ENCODE results near the gene PDE6G. TPM values are rescaled to one million over a fixed set of nuclear protein-coding genes. Genes with fewer than 3 reads are reported as not detected.

PDE6G gene
- total RNA-seq, 4 donors from 2014 or later, result 0.98 TPM; not detected in 3

GRCh38 chr17:81647640-81648012, 8.7 kb downstream of the PDE6G start:
- Histone ChIP-seq H3K4me3 (no peak overlapping the region), H3K4me1 (peaks cover 0 to 8% (median 3%) of the 10 kb centered on the region in 4 donors), H3K27me3 (peaks cover 0 to 60% (median 25%) of the 10 kb centered on the region in 4 donors), H3K9me3 (peaks cover 0 to 7% (median 5%) of the 10 kb centered on the region in 4 donors), H3K27ac (replicated peaks in 1 of 4) (no peak overlapping the region), H3K36me3 (no peaks in the 10 kb centered on the region)
- TF ChIP-seq POLR2A (IDR thresholded peaks at IDR 0.05; ENCODE audit: low read depth) (no peak), POLR2AphosphoS5 (IDR thresholded peaks at IDR 0.05) (no peak), EP300 (IDR thresholded peaks at IDR 0.05) (no peak)
- TF ChIP-seq, protein P1, sequence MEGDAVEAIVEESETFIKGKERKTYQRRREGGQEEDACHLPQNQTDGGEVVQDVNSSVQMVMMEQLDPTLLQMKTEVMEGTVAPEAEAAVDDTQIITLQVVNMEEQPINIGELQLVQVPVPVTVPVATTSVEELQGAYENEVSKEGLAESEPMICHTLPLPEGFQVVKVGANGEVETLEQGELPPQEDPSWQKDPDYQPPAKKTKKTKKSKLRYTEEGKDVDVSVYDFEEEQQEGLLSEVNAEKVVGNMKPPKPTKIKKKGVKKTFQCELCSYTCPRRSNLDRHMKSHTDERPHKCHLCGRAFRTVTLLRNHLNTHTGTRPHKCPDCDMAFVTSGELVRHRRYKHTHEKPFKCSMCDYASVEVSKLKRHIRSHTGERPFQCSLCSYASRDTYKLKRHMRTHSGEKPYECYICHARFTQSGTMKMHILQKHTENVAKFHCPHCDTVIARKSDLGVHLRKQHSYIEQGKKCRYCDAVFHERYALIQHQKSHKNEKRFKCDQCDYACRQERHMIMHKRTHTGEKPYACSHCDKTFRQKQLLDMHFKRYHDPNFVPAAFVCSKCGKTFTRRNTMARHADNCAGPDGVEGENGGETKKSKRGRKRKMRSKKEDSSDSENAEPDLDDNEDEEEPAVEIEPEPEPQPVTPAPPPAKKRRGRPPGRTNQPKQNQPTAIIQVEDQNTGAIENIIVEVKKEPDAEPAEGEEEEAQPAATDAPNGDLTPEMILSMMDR (IDR thresholded peaks at IDR 0.05), result no peak
- intact Hi-C loops (cut with DNase I), result no loop called here
- 44% methylated on average over 13 of the region's 21 CpGs for WGBS
- DNase-seq (ENCODE audit: extremely low spot score), result no peak

GRCh38 chr17:81646869-81647600, 9.3 kb downstream of the PDE6G start:
- Histone ChIP-seq H3K36me3 (no peaks in the 10 kb centered on the region), H3K27me3 (peaks cover 0 to 54% (median 25%) of the 10 kb centered on the region in 4 donors), H3K4me3 (no peak overlapping the region), H3K27ac (replicated peaks in 1 of 4) (no peak overlapping the region), H3K4me1 (peaks cover 0 to 8% (median 3%) of the 10 kb centered on the region in 4 donors), H3K9me3 (peaks cover 0 to 7% (median 5%) of the 10 kb centered on the region in 4 donors)
- TF ChIP-seq POLR2A (IDR thresholded peaks at IDR 0.05; ENCODE audit: low read depth), result no peak
- no peak for TF ChIP-seq EP300 (IDR thresholded peaks at IDR 0.05)
- TF ChIP-seq, protein P1 (IDR thresholded peaks at IDR 0.05), result no peak
- TF ChIP-seq POLR2AphosphoS5 (IDR thresholded peaks at IDR 0.05), result no peak
- intact Hi-C loops (cut with DNase I), result no loop called here
- no peak for DNase-seq (ENCODE audit: extremely low spot score)
- 78% methylated on average over 7 of the region's 12 CpGs for WGBS

GRCh38 chr17:81644976-81645952, 11.1 kb downstream of the PDE6G start:
- H3K4me1 ChIP-seq, result peaks cover 0 to 8% (median 3%) of the 10 kb centered on the region in 4 donors
- DNase-seq (ENCODE audit: extremely low spot score), result no peak
- 75% methylated on average over 16 of the region's 29 CpGs for WGBS
- H3K27me3 ChIP-seq, result peaks cover 0 to 36% (median 20%) of the 10 kb centered on the region in 4 donors
- no peak overlapping the region for H3K27ac ChIP-seq (replicated peaks in 1 of 4)
- H3K4me3 ChIP-seq, result no peak overlapping the region
- intact Hi-C loops (cut with DNase I), result no loop called here
- peaks cover 0 to 7% (median 5%) of the 10 kb centered on the region in 4 donors for H3K9me3 ChIP-seq
- TF ChIP-seq, protein P1 (IDR thresholded peaks at IDR 0.05), result no peak
- no peak for TF ChIP-seq POLR2A (IDR thresholded peaks at IDR 0.05; ENCODE audit: low read depth)
- TF ChIP-seq POLR2AphosphoS5 (IDR thresholded peaks at IDR 0.05), result no peak
- no peak for TF ChIP-seq EP300 (IDR thresholded peaks at IDR 0.05)
- H3K36me3 ChIP-seq, result no peaks in the 10 kb centered on the region

DNA sequence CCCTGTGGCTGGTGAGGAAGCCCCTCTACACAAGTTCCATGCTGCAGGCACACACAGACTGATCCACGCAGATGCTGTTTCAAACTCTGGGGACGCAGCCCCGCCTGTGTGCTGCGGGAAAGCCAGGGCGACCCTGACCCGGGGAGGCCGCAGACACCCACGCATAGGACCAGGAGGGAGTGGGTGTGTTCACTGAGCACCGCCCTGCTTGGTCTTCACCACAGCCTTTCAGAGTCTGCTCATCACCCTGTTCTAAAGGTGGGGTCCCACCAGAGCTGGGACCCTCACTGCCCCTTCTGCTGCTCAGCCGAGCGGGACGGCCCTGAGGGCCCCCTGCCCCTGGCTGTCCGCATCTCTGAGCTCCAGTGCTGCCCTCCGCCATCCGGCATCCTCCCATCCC, 11.8 kb downstream of the PDE6G start:
- intact Hi-C loops (cut with DNase I), result no loop called here
- peaks cover 0 to 8% (median 3%) of the 10 kb centered on the region in 4 donors for H3K4me1 ChIP-seq
- no peak for DNase-seq (ENCODE audit: extremely low spot score)
- H3K4me3 ChIP-seq, result no peak overlapping the region
- TF ChIP-seq POLR2A (IDR thresholded peaks at IDR 0.05; ENCODE audit: low read depth) (no peak), EP300 (IDR thresholded peaks at IDR 0.05) (no peak), POLR2AphosphoS5 (IDR thresholded peaks at IDR 0.05) (no peak)
- TF ChIP-seq, protein P1 (IDR thresholded peaks at IDR 0.05), result no peak
- H3K9me3 ChIP-seq, result peaks cover 0 to 7% (median 5%) of the 10 kb centered on the region in 4 donors
- H3K36me3 ChIP-seq, result no peaks in the 10 kb centered on the region
- H3K27ac ChIP-seq (replicated peaks in 1 of 4), result no peak overlapping the region
- 92% methylated on average over 11 of the region's 15 CpGs for WGBS
- H3K27me3 ChIP-seq, result peaks cover 0 to 29% (median 13%) of the 10 kb centered on the region in 4 donors
